K562 (cell line): ENCODE results near the gene PPP1R37. TPM values are rescaled to one million over a fixed set of nuclear protein-coding genes. Genes with fewer than 3 reads are reported as not detected.

ENCODE experiments used
- ATAC-seq: fragments of 200-7000 bp; cut with Tn5 transposase; 3 replicates; pipeline ENCODE4 v1.9.1; 2020; ENCODE audit warnings: moderate library complexity
- BruUV-seq: library from RNA; stranded (reverse); fragments of 400-500 nt; replicated peaks from 2 replicates; lab custom pipeline; 2021; lab: Mats Ljungman, UMichigan
- CTCF ChIA-PET: fragments of 300-600 bp; formaldehyde crosslinking; extraction: SDS; loops from one replicate; lab custom pipeline; 2021; ENCODE audit warnings: low intra/inter-chr PET ratio; lab: Yijun Ruan, JAX
- POLR2A ChIA-PET: fragments of 300-600, 350-650 bp; sonication (Branson Sonifier 250); formaldehyde crosslinking; extraction: SDS; loops from one replicate; lab custom pipeline; 2021; ENCODE audit warnings: antibody characterized with exemption, inconsistent platforms; lab: Yijun Ruan, JAX
- DNase-seq, 4 experiments: peaks; one replicate each; pipeline versions ENCODE4 v3.0.0 to v3.0.0-alpha.2; 2011 to 2018; ENCODE audit warnings: low spot score in 3 of 4, mixed read lengths in 3 of 4; ENCODE audit errors: extremely low read depth in 1 of 4
- FAIRE-seq: peaks from 2 replicates; lab custom pipeline; 2011; peaks lifted over from hg19 to GRCh38; lab: Jason Lieb, UNC
- H2AFZ ChIP-seq: 2 replicates; pipeline ENCODE4 v1.6.0; 2011; ENCODE audit warnings: low read depth, low read length, control low read depth, inconsistent platforms
- H3K27ac ChIP-seq: fragments of 200-600 bp; 3 replicates; pipeline ENCODE4 v1.8.0; 2011; ENCODE audit warnings: low read depth, mild to moderate bottlenecking, control low read depth, inconsistent platforms, low read length, moderate library complexity, mixed read lengths; ENCODE audit errors: extremely low read depth
- H3K27me3 ChIP-seq, 2 experiments: fragments of 300-600 bp in 1 of 2; 2 replicates in 1 of 2; 3 replicates in 1 of 2; pipeline versions ENCODE4 v1.6.0 to v1.8.0; 2011; ENCODE audit warnings: inconsistent platforms in 2 of 2, low read length in 2 of 2, mild to moderate bottlenecking in 1 of 2, mixed read lengths in 1 of 2, moderate library complexity in 1 of 2; ENCODE audit not compliant: control insufficient read depth in 2 of 2, insufficient read depth in 2 of 2
- H3K36me3 ChIP-seq: fragments of 300-600 bp; 3 replicates; pipeline ENCODE4 v1.8.0; 2011; ENCODE audit warnings: mild to moderate bottlenecking, low read length, inconsistent platforms; ENCODE audit not compliant: control insufficient read depth, insufficient read depth
- H3K4me1 ChIP-seq, 2 experiments: fragments of 200-600 bp in 1 of 2; replicated peaks in 1 of 2; 2 replicates in 1 of 2; 3 replicates in 1 of 2; pipeline versions ENCODE4 v1.5.1 to v1.8.0; 2011; ENCODE audit warnings: inconsistent platforms in 2 of 2, low read length in 2 of 2, mild to moderate bottlenecking in 1 of 2, mixed read lengths in 1 of 2, moderate library complexity in 1 of 2; ENCODE audit not compliant: control insufficient read depth in 2 of 2, insufficient read depth in 2 of 2
- H3K4me2 ChIP-seq: 2 replicates; pipeline ENCODE4 v1.6.1; 2011; ENCODE audit warnings: low read length, control low read depth, inconsistent platforms, mixed read lengths; ENCODE audit not compliant: insufficient read depth
- H3K4me3 ChIP-seq: fragments of 200-600 bp; sonication (generic), shearing (Covaris generic); 2 replicates; pipeline ENCODE4 v1.5.1; 2016; ENCODE audit warnings: control low read depth, inconsistent platforms
- H3K79me2 ChIP-seq: fragments of 200-600 bp; 3 replicates; pipeline ENCODE4 v1.8.0; 2011; ENCODE audit warnings: low read length, inconsistent platforms; ENCODE audit not compliant: control insufficient read depth, insufficient read depth
- H3K9ac ChIP-seq, 2 experiments: 2 replicates each; pipeline versions ENCODE4 v1.6.0 to v1.6.1; 2011; ENCODE audit warnings: low read depth in 2 of 2, low read length in 2 of 2, control low read depth in 1 of 2, inconsistent platforms in 1 of 2, mild to moderate bottlenecking in 1 of 2, mixed read lengths in 1 of 2; ENCODE audit not compliant: insufficient read depth in 1 of 2
- H3K9me1 ChIP-seq: one replicate; pipeline ENCODE4 v1.6.0; 2011; ENCODE audit warnings: inconsistent platforms, mild to moderate bottlenecking, low read length, moderate library complexity; ENCODE audit not compliant: control insufficient read depth, insufficient read depth
- H3K9me3 ChIP-seq: replicated peaks from 2 replicates; pipeline ENCODE4 v1.5.1; 2011; ENCODE audit warnings: low read depth, low read length, inconsistent platforms; ENCODE audit not compliant: control insufficient read depth, insufficient read depth
- H4K20me1 ChIP-seq: replicated peaks from 2 replicates; pipeline ENCODE4 v1.6.1; 2011; ENCODE audit warnings: low read length, inconsistent platforms, mixed read lengths; ENCODE audit not compliant: control insufficient read depth, insufficient read depth
- E4F1 ChIP-seq: fragments of 250-450 bp; sonication (Bioruptor Pico); IDR thresholded peaks from 2 replicates; pipeline ENCODE4 v1.5.0; 2021; ENCODE audit warnings: mild to moderate bottlenecking, borderline replicate concordance
- POU5F1 ChIP-seq: fragments of 150-350 bp; IDR thresholded peaks from 2 replicates; pipeline ENCODE4 v1.6.1; 2014; ENCODE audit warnings: borderline replicate concordance, low read length, low read depth, mild to moderate bottlenecking; ENCODE audit not compliant: partially characterized antibody
- RBM15 ChIP-seq: fragments of 200-400 bp; formaldehyde crosslinking; IDR thresholded peaks from 2 replicates; pipeline ENCODE4 v1.6.1; 2018; ENCODE audit warnings: mild to moderate bottlenecking, low read length, moderate library complexity; ENCODE audit not compliant: insufficient read depth
- whole genome bisulfite sequencing: fragments of 100-300 bp; shearing (Covaris generic); methylation state at CpG from one replicate; pipeline ENCODE4 v1.1.6; 2016; ENCODE audit warnings: low coverage, mixed read lengths; ENCODE audit not compliant: insufficient coverage; ENCODE audit errors: missing lambda C conversion rate; 5-methylcytosine and 5-hydroxymethylcytosine counted together
- in situ Hi-C: fragments of 300-500 bp; cut with MboI; formaldehyde crosslinking; loops from 4 replicates; pipeline ENCODE4 v1.15.0; 2018; ENCODE audit warnings: inconsistent platforms, mixed read lengths
- intact Hi-C: fragments of 100-400 bp; cut with micrococcal nuclease; formaldehyde crosslinking; loops from 2 replicates; pipeline ENCODE4 v1.14.2; 2022
- polyA plus RNA-seq, 8 experiments: library from polyadenylated mRNA; depleted of rRNA in 4 of 8; stranded (reverse) in 5 of 8; unstranded in 3 of 8; fragments of >200 nt; fragmentation: Nextera tagmentation in 2 of 8; fragmentation: Illumina TruSeq in 1 of 8; extraction: Ambion mirVana in 2 of 8; extraction: Trizol in 1 of 8; gene quantifications; 2 replicates each; pipeline versions ENCODE4 v1.2.1 to v1.2.3, GENCODE V29; 2011 to 2014; ENCODE audit warnings: inconsistent platforms in 1 of 8, missing spikeins in 1 of 8
- total RNA-seq, 7 experiments: library from RNA; depleted of rRNA in 6 of 7; stranded (reverse); fragments of >200 nt in 6 of 7; fragmentation: Illumina TruSeq in 2 of 7; extraction: Trizol in 2 of 7; gene quantifications; 2 replicates each; pipeline versions ENCODE4 v1.2.1 to v1.2.3, GENCODE V29; 2011 to 2021; ENCODE audit warnings: low replicate concordance in 1 of 7

Gene PPP1R37
- total and polyA plus RNA-seq, 9 of the 15 experiments (the other 6 are each of a cell fraction or from before 2014, with no cell fraction given), result 0.04 to 20.3 (median 7.3) TPM

- peaks cover 18% of the 10 kb centered on the region for H3K79me2 ChIP-seq
- H3K4me3 ChIP-seq, result no peak overlapping the region
- BruUV-seq, result no TSS peak
- ChIA-PET CTCF (no interaction called here), POLR2A (no interaction called here)
- peaks cover 30% of the 10 kb centered on the region; the same call in 1 of the 3 replicates for H3K36me3 ChIP-seq
- WGBS, result 86% methylated on average over 17 of the region's 17 CpGs
- DNase-seq (no peak), ATAC-seq (no peak), FAIRE-seq (no peak)
- peaks cover 10% of the 10 kb centered on the region for H4K20me1 ChIP-seq
- H3K4me2 ChIP-seq, result no peak overlapping the region
- no peak overlapping the region for H2AFZ ChIP-seq
- no peaks in the 10 kb centered on the region for H3K9me3 ChIP-seq
- intact Hi-C loops, result no loop called here
- no peak overlapping the region for H3K27ac ChIP-seq
- H3K4me1 ChIP-seq, result peaks cover 0 to 41% of the 10 kb centered on the region in 2 experiments; a peak in 3 of 5 replicates
- no peaks in the 10 kb centered on the region for H3K9me1 ChIP-seq
- in situ Hi-C loops, result no loop called here
- no peaks in the 10 kb centered on the region for H3K27me3 ChIP-seq
- TF ChIP-seq E4F1 (no peak), POU5F1 (no peak), RBM15 (no peak)
- TF ChIP-seq, all 486 proteins: peak for 0
- peak overlapping the region in 1 of 2 experiments; percentile 85; a peak in 2 of 4 replicates for H3K9ac ChIP-seq
These were observed 44.3 kb downstream of the PPP1R37 start for GRCh38 chr19:45137179-45137761.
